Measurements from ENCODE around the gene FANCI. TPM values are rescaled to one million over a fixed set of nuclear protein-coding genes. Genes with fewer than 3 reads are reported as not detected.

FANCI gene
- total and polyA plus RNA-seq, 2 of the 13 experiments (the other 11 are each of a cell fraction or from before 2014, with no cell fraction given) = 15.7 to 68.8 TPM

- TF ChIP-seq, protein P1, sequence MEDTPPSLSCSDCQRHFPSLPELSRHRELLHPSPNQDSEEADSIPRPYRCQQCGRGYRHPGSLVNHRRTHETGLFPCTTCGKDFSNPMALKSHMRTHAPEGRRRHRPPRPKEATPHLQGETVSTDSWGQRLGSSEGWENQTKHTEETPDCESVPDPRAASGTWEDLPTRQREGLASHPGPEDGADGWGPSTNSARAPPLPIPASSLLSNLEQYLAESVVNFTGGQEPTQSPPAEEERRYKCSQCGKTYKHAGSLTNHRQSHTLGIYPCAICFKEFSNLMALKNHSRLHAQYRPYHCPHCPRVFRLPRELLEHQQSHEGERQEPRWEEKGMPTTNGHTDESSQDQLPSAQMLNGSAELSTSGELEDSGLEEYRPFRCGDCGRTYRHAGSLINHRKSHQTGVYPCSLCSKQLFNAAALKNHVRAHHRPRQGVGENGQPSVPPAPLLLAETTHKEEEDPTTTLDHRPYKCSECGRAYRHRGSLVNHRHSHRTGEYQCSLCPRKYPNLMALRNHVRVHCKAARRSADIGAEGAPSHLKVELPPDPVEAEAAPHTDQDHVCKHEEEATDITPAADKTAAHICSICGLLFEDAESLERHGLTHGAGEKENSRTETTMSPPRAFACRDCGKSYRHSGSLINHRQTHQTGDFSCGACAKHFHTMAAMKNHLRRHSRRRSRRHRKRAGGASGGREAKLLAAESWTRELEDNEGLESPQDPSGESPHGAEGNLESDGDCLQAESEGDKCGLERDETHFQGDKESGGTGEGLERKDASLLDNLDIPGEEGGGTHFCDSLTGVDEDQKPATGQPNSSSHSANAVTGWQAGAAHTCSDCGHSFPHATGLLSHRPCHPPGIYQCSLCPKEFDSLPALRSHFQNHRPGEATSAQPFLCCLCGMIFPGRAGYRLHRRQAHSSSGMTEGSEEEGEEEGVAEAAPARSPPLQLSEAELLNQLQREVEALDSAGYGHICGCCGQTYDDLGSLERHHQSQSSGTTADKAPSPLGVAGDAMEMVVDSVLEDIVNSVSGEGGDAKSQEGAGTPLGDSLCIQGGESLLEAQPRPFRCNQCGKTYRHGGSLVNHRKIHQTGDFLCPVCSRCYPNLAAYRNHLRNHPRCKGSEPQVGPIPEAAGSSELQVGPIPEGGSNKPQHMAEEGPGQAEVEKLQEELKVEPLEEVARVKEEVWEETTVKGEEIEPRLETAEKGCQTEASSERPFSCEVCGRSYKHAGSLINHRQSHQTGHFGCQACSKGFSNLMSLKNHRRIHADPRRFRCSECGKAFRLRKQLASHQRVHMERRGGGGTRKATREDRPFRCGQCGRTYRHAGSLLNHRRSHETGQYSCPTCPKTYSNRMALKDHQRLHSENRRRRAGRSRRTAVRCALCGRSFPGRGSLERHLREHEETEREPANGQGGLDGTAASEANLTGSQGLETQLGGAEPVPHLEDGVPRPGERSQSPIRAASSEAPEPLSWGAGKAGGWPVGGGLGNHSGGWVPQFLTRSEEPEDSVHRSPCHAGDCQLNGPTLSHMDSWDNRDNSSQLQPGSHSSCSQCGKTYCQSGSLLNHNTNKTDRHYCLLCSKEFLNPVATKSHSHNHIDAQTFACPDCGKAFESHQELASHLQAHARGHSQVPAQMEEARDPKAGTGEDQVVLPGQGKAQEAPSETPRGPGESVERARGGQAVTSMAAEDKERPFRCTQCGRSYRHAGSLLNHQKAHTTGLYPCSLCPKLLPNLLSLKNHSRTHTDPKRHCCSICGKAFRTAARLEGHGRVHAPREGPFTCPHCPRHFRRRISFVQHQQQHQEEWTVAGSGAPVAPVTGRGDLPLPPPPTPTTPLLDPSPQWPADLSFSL (CRISPR knock-in tag; IDR thresholded peaks at IDR 0.05) = no peak
- TF ChIP-seq SMYD3 (CRISPR knock-in tag; IDR thresholded peaks at IDR 0.05) (peak; percentile 48), POLR2A (IDR thresholded peaks at IDR 0.05; ENCODE audit: insufficient read depth in 1 of 2, low read depth in 2 of 2, low read length in 2 of 2) (peak; percentile 95 to 98), ZNF225 (CRISPR knock-in tag; IDR thresholded peaks at IDR 0.05) (peak; percentile 86), RNF219 (CRISPR knock-in tag; IDR thresholded peaks at IDR 0.05) (0 out of 2 replicates have a peak, but pooled peaks have one; percentile 48), ZNF367 (CRISPR knock-in tag; IDR thresholded peaks at IDR 0.05; ENCODE audit: borderline replicate concordance) (no peak), MEF2D (CRISPR knock-in tag; IDR thresholded peaks at IDR 0.05) (peak; percentile 71), PAWR (CRISPR knock-in tag; IDR thresholded peaks at IDR 0.05; ENCODE audit: borderline replicate concordance) (0 out of 2 replicates have a peak, but pooled peaks have one; percentile 31), ZFP82 (CRISPR knock-in tag; IDR thresholded peaks at IDR 0.05; ENCODE audit: borderline replicate concordance) (no peak), MBD4 (IDR thresholded peaks at IDR 0.05; ENCODE audit: borderline replicate concordance, low read length) (no peak), REPIN1 (CRISPR knock-in tag; IDR thresholded peaks at IDR 0.05; ENCODE audit: borderline replicate concordance, low read depth) (peak; percentile 97; the same call in 1 of the 2 replicates), PAX8 (CRISPR knock-in tag; IDR thresholded peaks at IDR 0.05; ENCODE audit: borderline replicate concordance) (no peak), KLF6 (CRISPR knock-in tag; IDR thresholded peaks at IDR 0.05) (peak; percentile 75; the same call in 1 of the 2 replicates), PAF1 (CRISPR knock-in tag; IDR thresholded peaks at IDR 0.05) (no peak), NCOA2 (CRISPR knock-in tag; IDR thresholded peaks at IDR 0.05) (peak; percentile 72), ZNF253 (CRISPR knock-in tag; IDR thresholded peaks at IDR 0.05; ENCODE audit: borderline replicate concordance) (peak; percentile 45; the same call in 1 of the 2 replicates)
- TF ChIP-seq, protein P2, sequence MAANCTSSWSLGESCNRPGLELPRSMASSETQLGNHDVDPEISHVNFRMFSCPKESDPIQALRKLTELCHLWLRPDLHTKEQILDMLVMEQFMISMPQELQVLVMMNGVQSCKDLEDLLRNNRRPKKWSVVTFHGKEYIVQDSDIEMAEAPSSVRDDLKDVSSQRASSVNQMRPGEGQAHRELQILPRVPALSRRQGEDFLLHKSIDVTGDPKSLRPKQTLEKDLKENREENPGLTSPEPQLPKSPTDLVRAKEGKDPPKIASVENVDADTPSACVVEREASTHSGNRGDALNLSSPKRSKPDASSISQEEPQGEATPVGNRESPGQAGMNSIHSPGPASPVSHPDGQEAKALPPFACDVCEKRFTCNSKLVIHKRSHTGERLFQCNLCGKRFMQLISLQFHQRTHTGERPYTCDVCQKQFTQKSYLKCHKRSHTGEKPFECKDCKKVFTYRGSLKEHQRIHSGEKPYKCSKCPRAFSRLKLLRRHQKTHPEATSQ (CRISPR knock-in tag; IDR thresholded peaks at IDR 0.05; ENCODE audit: borderline replicate concordance) = peak; percentile 62; the same call in 1 of the 2 replicates
- TF ChIP-seq, protein P3, sequence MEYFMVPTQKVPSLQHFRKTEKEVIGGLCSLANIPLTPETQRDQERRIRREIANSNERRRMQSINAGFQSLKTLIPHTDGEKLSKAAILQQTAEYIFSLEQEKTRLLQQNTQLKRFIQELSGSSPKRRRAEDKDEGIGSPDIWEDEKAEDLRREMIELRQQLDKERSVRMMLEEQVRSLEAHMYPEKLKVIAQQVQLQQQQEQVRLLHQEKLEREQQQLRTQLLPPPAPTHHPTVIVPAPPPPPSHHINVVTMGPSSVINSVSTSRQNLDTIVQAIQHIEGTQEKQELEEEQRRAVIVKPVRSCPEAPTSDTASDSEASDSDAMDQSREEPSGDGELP (IDR thresholded peaks at IDR 0.05; ENCODE audit: borderline replicate concordance, low read depth) = peak; percentile 25; the same call in 1 of the 2 replicates
Observed at GRCh38 chr15:89334510-89335297, 90.9 kb downstream of the FANCI start, which contains the start of gene POLG (continued).

Measured in HepG2 (cell line).